Inflammatory macrophage treated with lipopolysaccharide for 1 hour (primary cell): ENCODE data around the gene TACR2.

Experiments used
- DNase-seq, 2 donors: peaks; one replicate each; pipeline ENCODE4 v3.0.0-alpha.2; 2020 to 2022

The TACR2 gene

GRCh38 chr10:69366738-69367137 lies 50.0 kb downstream of the TACR2 start:
- DNase-seq: no peak

DNA sequence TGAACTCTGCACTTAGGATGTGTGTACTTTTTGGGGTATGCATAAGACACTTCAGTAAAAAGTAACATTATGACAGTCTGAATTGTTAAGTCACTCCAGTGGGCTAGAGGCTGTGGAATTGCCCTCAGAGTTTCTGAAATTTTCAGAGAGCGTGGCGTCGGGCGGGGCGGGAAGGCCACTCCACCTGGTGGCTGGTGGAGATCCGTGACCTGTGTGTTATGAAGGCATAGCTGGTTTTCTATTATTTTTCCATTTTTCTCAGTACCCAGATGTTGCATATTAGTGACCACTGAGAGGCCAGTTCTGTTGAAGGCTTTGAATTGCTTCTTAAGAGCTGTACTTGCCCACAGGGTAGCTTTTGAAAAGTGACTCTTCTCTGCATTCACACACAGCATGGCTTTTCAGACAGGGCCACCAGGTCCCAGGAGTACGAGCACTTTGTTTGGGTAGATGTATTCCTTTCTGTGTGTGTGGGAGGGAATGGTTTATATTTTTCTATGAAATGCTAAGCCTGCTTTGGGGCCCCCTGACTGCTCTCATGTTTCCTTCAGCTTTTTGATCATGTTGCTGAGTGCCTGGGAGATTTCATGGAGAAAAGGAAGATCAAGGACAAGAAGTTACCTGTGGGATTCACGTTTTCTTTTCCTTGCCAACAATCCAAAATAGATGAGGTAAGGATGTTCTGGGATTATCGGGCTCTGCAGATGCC lies 52.3 kb downstream of the TACR2 start:
- DNase-seq: no peak

DNA sequence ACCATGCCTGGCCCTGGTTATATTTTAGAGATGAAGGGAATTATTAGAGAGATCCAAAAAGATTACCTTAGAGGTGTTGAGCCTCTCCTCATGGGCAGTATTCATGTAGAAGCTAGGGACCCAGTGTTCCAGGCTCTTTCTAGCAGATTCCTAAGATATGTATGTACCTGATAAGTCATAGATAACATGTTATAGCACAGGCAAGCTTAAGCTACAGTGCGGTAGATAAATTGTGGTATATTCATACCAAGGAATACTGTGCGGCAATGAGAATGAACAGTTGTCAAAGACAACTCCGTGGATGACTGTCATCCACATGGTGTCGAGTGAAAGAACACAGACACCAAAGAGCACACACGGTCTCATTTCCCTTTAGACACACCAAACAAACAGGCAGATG lies 53.1 kb downstream of the TACR2 start:
- no peak for DNase-seq

DNA sequence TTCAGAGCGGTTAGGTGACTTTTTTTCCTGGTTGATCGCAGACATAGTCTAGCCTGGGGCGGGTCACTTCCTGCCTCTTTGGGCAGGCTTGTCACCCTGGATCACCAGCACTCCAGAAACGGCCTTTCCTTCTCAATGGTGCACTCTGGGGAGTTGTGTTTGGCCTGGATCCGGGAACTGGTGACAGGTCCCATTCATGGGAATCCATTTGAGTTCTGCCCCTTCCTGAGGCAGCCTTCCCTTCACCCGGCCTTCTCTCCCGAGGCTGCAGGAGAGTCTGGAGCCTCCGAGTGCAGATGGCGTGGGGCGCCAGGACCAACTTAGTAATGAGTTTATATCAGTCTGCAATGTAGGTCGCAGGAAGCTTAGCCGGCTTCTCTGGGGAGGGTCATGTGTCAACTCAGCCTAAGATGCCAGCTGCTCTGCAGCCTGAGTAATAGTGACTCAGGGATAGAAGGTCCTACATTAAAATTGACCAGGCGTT lies 54.2 kb downstream of the TACR2 start:
- DNase-seq: no peak

- DNase-seq: no peak
Observed at GRCh38 chr10:69361303-69361614, 55.5 kb downstream of the TACR2 start.

- DNase-seq: no peak
Observed at GRCh38 chr10:69360485-69361302, 56.0 kb downstream of the TACR2 start.

DNA sequence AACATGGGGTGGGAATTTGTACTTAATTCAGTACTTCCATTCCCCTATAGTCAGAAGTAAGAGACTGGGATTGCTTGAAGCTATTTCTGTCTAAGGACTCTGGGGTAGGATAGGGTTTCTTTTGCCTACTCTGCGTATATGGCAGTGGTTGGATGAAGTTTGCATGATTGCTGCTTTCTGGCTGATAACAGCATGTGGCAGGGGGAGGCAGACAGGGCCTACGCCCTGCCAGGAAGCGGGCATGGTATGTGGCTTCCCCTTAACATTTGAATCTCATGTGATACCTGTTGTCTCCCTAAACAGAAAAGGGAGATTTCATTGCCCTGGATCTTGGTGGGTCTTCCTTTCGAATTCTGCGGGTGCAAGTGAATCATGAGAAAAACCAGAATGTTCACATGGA lies 57.1 kb downstream of the TACR2 start:
- DNase-seq: no peak

- DNase-seq: peak; percentile 51 to 72
Observed at GRCh38 chr10:69359148-69359547, 57.6 kb downstream of the TACR2 start.

GRCh38 chr10:69358148-69358795 lies 58.4 kb downstream of the TACR2 start:
- no peak for DNase-seq

DNA sequence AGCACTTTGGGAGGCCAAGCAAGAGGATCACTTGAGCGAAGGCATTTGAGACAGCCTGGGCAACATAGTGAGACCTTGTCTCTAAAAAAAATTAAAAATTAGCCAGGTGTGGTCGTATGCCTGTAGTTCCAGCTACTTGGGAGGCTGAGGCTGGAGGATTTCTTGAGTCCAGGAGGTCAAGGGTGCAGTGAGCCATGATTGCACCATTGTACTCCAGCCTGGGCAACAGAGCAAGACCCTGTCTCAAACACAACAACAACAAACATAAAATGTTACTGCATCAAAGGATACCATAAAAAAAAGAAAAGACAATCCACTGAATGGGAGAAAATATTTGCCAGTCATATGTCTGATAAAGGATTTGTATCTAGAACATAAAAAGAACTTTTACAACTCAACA lies 60.5 kb downstream of the TACR2 start:
- no peak for DNase-seq

DNA sequence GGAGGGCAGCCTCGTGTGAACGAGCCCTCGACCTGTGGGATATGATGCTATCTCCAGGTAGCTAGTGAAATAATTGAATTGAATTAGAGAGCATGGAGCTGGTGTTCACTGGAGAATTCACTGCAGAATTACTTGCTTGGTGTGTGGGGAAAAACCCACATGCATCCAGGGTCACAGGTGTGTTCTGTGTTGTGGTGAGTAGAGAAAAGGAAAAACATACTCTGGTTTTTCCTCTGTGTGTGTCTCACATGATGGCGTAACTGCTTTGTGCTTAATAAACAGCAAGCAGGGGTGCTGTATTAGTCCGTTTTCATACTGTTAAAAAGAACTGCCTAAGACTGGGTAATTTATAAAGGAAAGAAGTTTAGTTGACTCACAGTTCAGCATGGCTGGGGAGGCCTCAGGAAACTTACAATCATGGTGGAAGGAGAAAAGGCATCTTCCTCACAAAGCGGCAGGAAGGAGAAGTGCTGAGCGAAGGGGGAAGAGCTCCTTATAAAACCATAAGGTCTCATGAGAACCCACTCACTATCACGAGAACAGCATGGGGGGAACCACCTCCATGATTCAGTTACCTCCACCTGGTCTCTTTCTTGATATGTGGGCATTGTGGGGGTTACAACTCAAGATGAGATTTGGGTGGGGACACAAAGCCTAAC lies 62.6 kb downstream of the TACR2 start:
- DNase-seq: no peak
